OCI-LY7 (cell line): ENCODE results near the gene KCNMB2. TPM values are rescaled to one million over a fixed set of nuclear protein-coding genes. Genes with fewer than 3 reads are reported as not detected.
"Not testable (repeated sequence)": the region's sequence is repeated elsewhere in the genome, so short reads cannot be mapped to it uniquely, and the experiment has no call there.

Source experiments
- BruUV-seq: library from RNA; stranded (reverse); fragments of 400-500 nt; replicated peaks from 2 replicates; lab custom pipeline; 2021; lab: Mats Ljungman, UMichigan
- CTCF ChIA-PET: fragments of 300-600 bp; sonication (Branson Sonifier 250); formaldehyde crosslinking; loops from one replicate; lab custom pipeline; 2022; ENCODE audit warnings: antibody characterized with exemption; ENCODE audit not compliant: unreplicated experiment; lab: Charles Lee
- POLR2A ChIA-PET: fragments of 300-600 bp; sonication (Branson Sonifier 250); formaldehyde crosslinking; loops from one replicate; lab custom pipeline; 2022; ENCODE audit warnings: antibody characterized with exemption; lab: Charles Lee
- DNase-seq: peaks from one replicate; pipeline ENCODE4 v3.0.0-alpha.2; 2015; ENCODE audit warnings: low spot score
- H2AFZ ChIP-seq: fragments of 200-600 bp; sonication (generic), shearing (Covaris generic); 2 replicates; pipeline ENCODE4 v1.6.1; 2014; ENCODE audit warnings: mild to moderate bottlenecking, antibody characterized with exemption, low read length, moderate library complexity
- H3K27ac ChIP-seq: fragments of 200-600 bp; sonication (generic); 2 replicates; pipeline ENCODE4 v1.5.1; 2014; ENCODE audit warnings: mixed run types, low read depth, mild to moderate bottlenecking, moderate library complexity, low read length, inconsistent platforms; ENCODE audit not compliant: poor library complexity, severe bottlenecking
- H3K36me3 ChIP-seq: fragments of 200-600 bp; sonication (generic); 2 replicates; pipeline ENCODE4 v1.6.1; 2014; ENCODE audit warnings: mild to moderate bottlenecking, antibody characterized with exemption, low read length, moderate library complexity, mixed read lengths; ENCODE audit not compliant: insufficient read depth
- H3K4me1 ChIP-seq: fragments of 200-600 bp; sonication (generic); 2 replicates; pipeline ENCODE4 v1.5.1; 2014; ENCODE audit warnings: mild to moderate bottlenecking, low read length; ENCODE audit not compliant: insufficient read depth, poor library complexity, severe bottlenecking
- H3K4me2 ChIP-seq: fragments of 200-600 bp; sonication (generic); 2 replicates; pipeline ENCODE4 v1.6.1; 2014; ENCODE audit warnings: mild to moderate bottlenecking, low read length
- H3K4me3 ChIP-seq: fragments of 200-600 bp; sonication (generic); 2 replicates; pipeline ENCODE4 v1.5.1; 2014; ENCODE audit warnings: mild to moderate bottlenecking, low read depth, low read length; ENCODE audit not compliant: poor library complexity, severe bottlenecking
- H3K79me2 ChIP-seq: fragments of 200-600 bp; sonication (generic); 2 replicates; pipeline ENCODE4 v1.6.1; 2016; ENCODE audit warnings: low read depth, mild to moderate bottlenecking, low read length, moderate library complexity, mixed read lengths; ENCODE audit not compliant: insufficient read depth
- H3K9me2 ChIP-seq: fragments of 200-600 bp; sonication (generic); 2 replicates; pipeline ENCODE4 v1.6.1; 2016; ENCODE audit warnings: mild to moderate bottlenecking, low read length, mixed read lengths; ENCODE audit not compliant: insufficient read depth
- H3K9me3 ChIP-seq: fragments of 200-600 bp; sonication (generic); 2 replicates; pipeline ENCODE4 v1.6.1; 2014; ENCODE audit warnings: mild to moderate bottlenecking, mixed run types, low read length, mixed read lengths
- H4K20me1 ChIP-seq: fragments of 200-600 bp; sonication (generic); 2 replicates; pipeline ENCODE4 v1.6.1; 2014; ENCODE audit warnings: mild to moderate bottlenecking, antibody characterized with exemption, low read length, moderate library complexity, mixed read lengths; ENCODE audit not compliant: insufficient read depth
- CTCF ChIP-seq: fragments of 200-600 bp; sonication (generic); conservative IDR thresholded peaks from 2 replicates; pipeline ENCODE4 v1.5.1; 2014; ENCODE audit warnings: mild to moderate bottlenecking, antibody characterized with exemption, low read length, moderate library complexity, mixed read lengths
- EZH2phosphoT487 ChIP-seq: fragments of 200-600 bp; sonication (generic); IDR thresholded peaks from 2 replicates; pipeline ENCODE4 v1.6.1; 2018; ENCODE audit warnings: low read depth, borderline replicate concordance, mild to moderate bottlenecking, mixed run types, antibody characterized with exemption, low read length, moderate library complexity, mixed read lengths
- intact Hi-C: fragments of 100-400 bp; cut with micrococcal nuclease; formaldehyde crosslinking; loops from one replicate; pipeline ENCODE4 v1.10.0; 2022; ENCODE audit not compliant: unreplicated experiment
- total RNA-seq, 2 experiments: library from RNA; depleted of rRNA in 1 of 2; stranded (reverse); fragments of >200 nt in 1 of 2; shearing (Covaris generic) in 1 of 2; gene quantifications; 2 replicates each; pipeline ENCODE4 v1.2.3, GENCODE V29; 2014 to 2022

KCNMB2 gene
- total RNA-seq, 2 experiments from 2014 or later: not detected

GRCh38 chr3:178851564-178851963 lies 315.3 kb downstream of the KCNMB2 start:
- no peak for DNase-seq
- intact Hi-C loops: no loop called here
- TF ChIP-seq EZH2phosphoT487 (no peak), CTCF (no peak)
- Histone ChIP-seq H3K9me2 (no peaks in the 10 kb centered on the region), H2AFZ (no peak overlapping the region), H3K36me3 (no peaks in the 10 kb centered on the region), H3K4me2 (no peak overlapping the region), H3K27ac (no peak overlapping the region), H3K9me3 (no peaks in the 10 kb centered on the region), H3K4me3 (no peak overlapping the region), H4K20me1 (no peaks in the 10 kb centered on the region), H3K4me1 (no peaks in the 10 kb centered on the region), H3K79me2 (no peaks in the 10 kb centered on the region)
- ChIA-PET CTCF (no interaction called here), POLR2A (no interaction called here)
- no TSS peak for BruUV-seq

- no peaks in the 10 kb centered on the region for H3K4me1 ChIP-seq
- no peak overlapping the region for H2AFZ ChIP-seq
- H3K9me3 ChIP-seq: no peaks in the 10 kb centered on the region
- no peak overlapping the region for H3K27ac ChIP-seq
- CTCF ChIA-PET: no interaction called here
- BruUV-seq: no TSS peak
- no peaks in the 10 kb centered on the region for H4K20me1 ChIP-seq
- H3K4me2 ChIP-seq: no peak overlapping the region
- POLR2A ChIA-PET: no interaction called here
- H3K79me2 ChIP-seq: no peaks in the 10 kb centered on the region
- H3K9me2 ChIP-seq: no peaks in the 10 kb centered on the region
- no peak overlapping the region for H3K4me3 ChIP-seq
- DNase-seq: no peak
- intact Hi-C loops: no loop called here
- TF ChIP-seq EZH2phosphoT487 (no peak), CTCF (no peak)
- H3K36me3 ChIP-seq: no peaks in the 10 kb centered on the region
Observed at GRCh38 chr3:178856804-178857203, 320.6 kb downstream of the KCNMB2 start.

GRCh38 chr3:178859386-178859785 lies 323.1 kb downstream of the KCNMB2 start:
- Histone ChIP-seq H3K4me3 (no peak overlapping the region), H2AFZ (no peak overlapping the region), H3K36me3 (no peaks in the 10 kb centered on the region), H3K9me3 (no peaks in the 10 kb centered on the region), H3K4me2 (no peak overlapping the region), H3K9me2 (no peaks in the 10 kb centered on the region), H3K79me2 (no peaks in the 10 kb centered on the region), H3K27ac (no peak overlapping the region), H4K20me1 (no peaks in the 10 kb centered on the region), H3K4me1 (no peaks in the 10 kb centered on the region)
- ChIA-PET CTCF (no interaction called here), POLR2A (interaction anchor here (0.5 to 1.3 kb wide), 2 partner anchors 19 to 153 kb away, joined by 3 read pairs; no protein-coding TSS in a partner anchor)
- no peak for DNase-seq
- TF ChIP-seq CTCF (no peak), EZH2phosphoT487 (no peak)
- no TSS peak for BruUV-seq
- intact Hi-C loops: no loop called here

- POLR2A ChIA-PET: not testable (repeated sequence)
Observed at GRCh38 chr3:178859900-178860436, 323.7 kb downstream of the KCNMB2 start.

More at GRCh38 chr3:178859900-178860436, 323.7 kb downstream of the KCNMB2 start:
- H4K20me1 ChIP-seq, H3K9me3 ChIP-seq, H3K4me3 ChIP-seq, H3K79me2 ChIP-seq, H3K9me2 ChIP-seq, CTCF ChIA-PET, intact Hi-C loops, H2AFZ ChIP-seq, H3K4me2 ChIP-seq, H3K4me1 ChIP-seq, H3K27ac ChIP-seq, BruUV-seq, H3K36me3 ChIP-seq, DNase-seq: not testable (repeated sequence)
